HepG2 (cell line): ENCODE measurements around the gene TPM2. TPM values are rescaled to one million over a fixed set of nuclear protein-coding genes. Genes with fewer than 3 reads are reported as not detected.

Source experiments
- CCDC6 ChIP-seq: sonication (generic); formaldehyde crosslinking; IDR thresholded peaks from 2 replicates; pipeline ENCODE4 v1.8.1; 2022; ENCODE audit warnings: mild to moderate bottlenecking, missing genetic modification reagents, moderate library complexity
- HDAC1 ChIP-seq: sonication (generic); formaldehyde crosslinking; IDR thresholded peaks from 2 replicates; pipeline ENCODE4 v1.5.1; 2020; ENCODE audit warnings: mild to moderate bottlenecking, missing genetic modification reagents
- KLF9 ChIP-seq: IDR thresholded peaks from 2 replicates; pipeline ENCODE4 v1.6.1; 2016; ENCODE audit warnings: low read depth
- MED13 ChIP-seq: sonication (generic); formaldehyde crosslinking; IDR thresholded peaks from 2 replicates; pipeline ENCODE4 v1.5.0; 2020; ENCODE audit warnings: missing genetic modification reagents
- NFKB2 ChIP-seq: sonication (generic); formaldehyde crosslinking; IDR thresholded peaks from 2 replicates; pipeline ENCODE4 v1.4.0; 2020; ENCODE audit warnings: missing genetic modification reagents, borderline replicate concordance
- PRPF4 ChIP-seq: fragments of 200-400 bp; formaldehyde crosslinking; IDR thresholded peaks from 2 replicates; pipeline ENCODE4 v1.6.1; 2016; ENCODE audit warnings: low read length, low read depth; ENCODE audit not compliant: poor library complexity, severe bottlenecking
- SYNCRIP ChIP-seq: fragments of 200-400 bp; formaldehyde crosslinking; IDR thresholded peaks from 2 replicates; pipeline ENCODE4 v1.6.1; 2018; ENCODE audit warnings: mild to moderate bottlenecking, low read depth, low read length; ENCODE audit not compliant: insufficient read depth
- ZFP36 ChIP-seq: fragments of 150-350 bp; IDR thresholded peaks from 2 replicates; pipeline ENCODE4 v1.6.1; 2018; ENCODE audit warnings: borderline replicate concordance, low read length, low read depth; ENCODE audit not compliant: partially characterized antibody
- ZNF143 ChIP-seq: sonication (generic); formaldehyde crosslinking; IDR thresholded peaks from 2 replicates; pipeline ENCODE4 v1.4.0; 2020; ENCODE audit warnings: missing genetic modification reagents
- ZNF205 ChIP-seq: IDR thresholded peaks from 2 replicates; pipeline ENCODE4 v1.6.1; 2018; ENCODE audit warnings: missing biosample characterization, missing genetic modification reagents
- ZNF207 ChIP-seq: fragments of 450-650 bp; IDR thresholded peaks from 2 replicates; pipeline ENCODE4 v1.6.1; 2016; ENCODE audit warnings: antibody characterized with exemption, borderline replicate concordance
- ZNF367 ChIP-seq: sonication (generic); formaldehyde crosslinking; IDR thresholded peaks from 2 replicates; pipeline ENCODE4 v1.4.0; 2020; ENCODE audit warnings: missing genetic modification reagents, borderline replicate concordance
- ZNF430 ChIP-seq: sonication (generic); formaldehyde crosslinking; IDR thresholded peaks from 2 replicates; pipeline ENCODE4 v1.9.0; 2021; ENCODE audit warnings: mild to moderate bottlenecking, missing genetic modification reagents
- ZNF530 ChIP-seq: sonication (generic); formaldehyde crosslinking; IDR thresholded peaks from 2 replicates; pipeline ENCODE4 v1.5.0; 2020; ENCODE audit warnings: low read depth, mild to moderate bottlenecking, missing genetic modification reagents
- ZNF737 ChIP-seq: sonication (generic); formaldehyde crosslinking; IDR thresholded peaks from 2 replicates; pipeline ENCODE4 v1.5.0; 2020; ENCODE audit warnings: missing genetic modification reagents, mild to moderate bottlenecking, borderline replicate concordance
- ZNF782 ChIP-seq: sonication (generic); formaldehyde crosslinking; IDR thresholded peaks from 2 replicates; pipeline ENCODE4 v1.4.0; 2020; ENCODE audit warnings: missing genetic modification reagents, mild to moderate bottlenecking, borderline replicate concordance
- ZNF790 ChIP-seq: sonication (generic); formaldehyde crosslinking; IDR thresholded peaks from 2 replicates; pipeline ENCODE4 v1.8.0; 2022; ENCODE audit warnings: missing genetic modification reagents, mild to moderate bottlenecking, borderline replicate concordance
- ZSCAN25 ChIP-seq: sonication (generic); formaldehyde crosslinking; IDR thresholded peaks from 2 replicates; pipeline ENCODE4 v1.8.0; 2022; ENCODE audit warnings: mild to moderate bottlenecking, missing genetic modification reagents
- polyA plus RNA-seq, 8 experiments: library from polyadenylated mRNA; depleted of rRNA in 3 of 8; stranded (reverse) in 7 of 8; unstranded in 1 of 8; fragments of >200 nt; fragmentation: Illumina TruSeq in 4 of 8; extraction: Trizol in 4 of 8; gene quantifications; 2 replicates each; pipeline versions ENCODE4 v1.2.1 to v1.2.3, GENCODE V29; 2011 to 2016; ENCODE audit warnings: low read depth in 4 of 8, missing spikeins in 1 of 8, mixed read lengths in 1 of 8; ENCODE audit not compliant: insufficient read depth in 1 of 8
- total RNA-seq, 5 experiments: library from RNA; depleted of rRNA; stranded (reverse); fragments of >200 nt; fragmentation: Illumina TruSeq; extraction: Trizol; gene quantifications; 2 replicates each; pipeline ENCODE4 v1.2.3, GENCODE V29; 2016; ENCODE audit warnings: low read depth in 1 of 5
- TF ChIP-seq, protein P1 (sequence below): sonication (generic); formaldehyde crosslinking; IDR thresholded peaks from 2 replicates; pipeline ENCODE4 v1.4.0; 2020; ENCODE audit warnings: missing genetic modification reagents
- TF ChIP-seq, protein P2 (sequence below): sonication (generic); formaldehyde crosslinking; IDR thresholded peaks from 2 replicates; pipeline ENCODE4 v1.9.0; 2022; ENCODE audit warnings: missing genetic modification reagents, mild to moderate bottlenecking, borderline replicate concordance
- TF ChIP-seq, protein P3 (sequence below): IDR thresholded peaks from 2 replicates; pipeline ENCODE4 v1.6.1; 2016; ENCODE audit warnings: missing genetic modification reagents, missing compliant biosample characterization
- TF ChIP-seq, protein P4 (sequence below): IDR thresholded peaks from 2 replicates; pipeline ENCODE4 v1.6.1; 2016; ENCODE audit warnings: control low read depth
- TF ChIP-seq, protein P5 (sequence below): sonication (generic); formaldehyde crosslinking; IDR thresholded peaks from 2 replicates; pipeline ENCODE4 v1.4.0; 2020; ENCODE audit warnings: mild to moderate bottlenecking, low read depth, missing genetic modification reagents

The TPM2 gene
- total and polyA plus RNA-seq, 2 of the 13 experiments (the other 11 are each of a cell fraction or from before 2014, with no cell fraction given) = 3.1 to 10.7 TPM

DNA sequence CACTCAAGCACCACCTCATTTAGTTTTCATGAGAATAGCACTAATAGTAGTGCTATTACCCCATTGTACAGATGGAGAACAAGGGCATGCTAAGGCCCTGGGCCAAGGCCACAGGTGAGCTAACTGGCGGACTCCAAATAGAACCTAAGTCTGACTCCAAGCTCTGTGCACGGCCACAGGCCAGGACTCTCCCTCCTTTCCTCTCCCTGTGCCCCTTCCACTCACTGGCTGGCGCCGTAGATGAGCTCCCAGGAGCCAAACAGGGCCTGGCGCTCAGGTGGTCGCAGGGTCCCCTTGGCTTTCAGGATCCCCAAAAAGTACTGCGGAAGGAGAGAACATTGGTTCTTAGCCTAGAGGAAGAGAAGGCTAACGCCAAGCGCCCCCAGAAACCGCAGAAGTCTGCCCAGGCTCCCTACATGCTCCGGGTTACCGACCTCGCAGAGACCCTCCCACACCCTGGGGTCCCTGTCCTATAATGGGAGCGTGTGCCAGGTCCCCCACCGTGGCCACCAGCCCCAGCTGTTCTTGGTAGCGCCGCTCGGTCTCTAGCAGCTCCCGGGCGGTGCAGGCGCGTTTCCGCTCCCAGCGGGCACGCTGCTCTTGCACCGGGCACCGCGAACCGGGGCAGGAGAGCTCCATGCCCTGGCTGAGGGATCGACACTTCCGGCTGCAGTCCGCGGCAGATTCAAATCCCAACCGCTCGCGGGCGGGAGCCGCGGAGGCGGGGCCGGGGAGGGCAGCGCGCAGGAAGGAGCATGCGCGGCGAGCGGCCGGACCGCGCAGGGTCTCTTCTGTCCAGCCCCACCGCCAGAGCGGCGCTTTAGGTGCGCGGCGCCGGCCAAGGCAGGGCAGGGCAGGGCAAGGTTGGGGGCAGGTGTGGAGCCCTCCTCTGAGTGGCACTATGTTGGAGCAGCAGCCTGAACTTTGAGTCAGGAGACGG is 24.9 kb downstream of the TPM2 start, which contains the start of gene ARHGEF39 (continued):
- TF ChIP-seq, protein P1, sequence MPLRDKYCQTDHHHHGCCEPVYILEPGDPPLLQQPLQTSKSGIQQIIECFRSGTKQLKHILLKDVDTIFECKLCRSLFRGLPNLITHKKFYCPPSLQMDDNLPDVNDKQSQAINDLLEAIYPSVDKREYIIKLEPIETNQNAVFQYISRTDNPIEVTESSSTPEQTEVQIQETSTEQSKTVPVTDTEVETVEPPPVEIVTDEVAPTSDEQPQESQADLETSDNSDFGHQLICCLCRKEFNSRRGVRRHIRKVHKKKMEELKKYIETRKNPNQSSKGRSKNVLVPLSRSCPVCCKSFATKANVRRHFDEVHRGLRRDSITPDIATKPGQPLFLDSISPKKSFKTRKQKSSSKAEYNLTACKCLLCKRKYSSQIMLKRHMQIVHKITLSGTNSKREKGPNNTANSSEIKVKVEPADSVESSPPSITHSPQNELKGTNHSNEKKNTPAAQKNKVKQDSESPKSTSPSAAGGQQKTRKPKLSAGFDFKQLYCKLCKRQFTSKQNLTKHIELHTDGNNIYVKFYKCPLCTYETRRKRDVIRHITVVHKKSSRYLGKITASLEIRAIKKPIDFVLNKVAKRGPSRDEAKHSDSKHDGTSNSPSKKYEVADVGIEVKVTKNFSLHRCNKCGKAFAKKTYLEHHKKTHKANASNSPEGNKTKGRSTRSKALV (CRISPR knock-in tag) = peak; percentile 75
- TF ChIP-seq, protein P2, sequence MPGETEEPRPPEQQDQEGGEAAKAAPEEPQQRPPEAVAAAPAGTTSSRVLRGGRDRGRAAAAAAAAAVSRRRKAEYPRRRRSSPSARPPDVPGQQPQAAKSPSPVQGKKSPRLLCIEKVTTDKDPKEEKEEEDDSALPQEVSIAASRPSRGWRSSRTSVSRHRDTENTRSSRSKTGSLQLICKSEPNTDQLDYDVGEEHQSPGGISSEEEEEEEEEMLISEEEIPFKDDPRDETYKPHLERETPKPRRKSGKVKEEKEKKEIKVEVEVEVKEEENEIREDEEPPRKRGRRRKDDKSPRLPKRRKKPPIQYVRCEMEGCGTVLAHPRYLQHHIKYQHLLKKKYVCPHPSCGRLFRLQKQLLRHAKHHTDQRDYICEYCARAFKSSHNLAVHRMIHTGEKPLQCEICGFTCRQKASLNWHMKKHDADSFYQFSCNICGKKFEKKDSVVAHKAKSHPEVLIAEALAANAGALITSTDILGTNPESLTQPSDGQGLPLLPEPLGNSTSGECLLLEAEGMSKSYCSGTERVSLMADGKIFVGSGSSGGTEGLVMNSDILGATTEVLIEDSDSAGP (CRISPR knock-in tag) = peak; percentile 94
- TF ChIP-seq ZNF143 (peak; percentile 62; the same call in 1 of the 2 replicates), ZNF207 (no peak), ZNF430 (CRISPR knock-in tag) (peak; percentile 92), PRPF4 (no peak), NFKB2 (peak; percentile 94), SYNCRIP (no peak), ZSCAN25 (no peak), ZNF782 (CRISPR knock-in tag) (no peak), ZNF790 (CRISPR knock-in tag) (no peak), ZNF737 (CRISPR knock-in tag) (no peak), ZNF367 (CRISPR knock-in tag) (0 out of 2 replicates have a peak, but pooled peaks have one; percentile 26), MED13 (CRISPR knock-in tag) (0 out of 2 replicates have a peak, but pooled peaks have one; percentile 62), KLF9 (CRISPR knock-in tag) (peak; percentile 86), HDAC1 (peak; percentile 91), ZNF205 (peak; percentile 43; the same call in 1 of the 2 replicates), ZFP36 (no peak), ZNF530 (CRISPR knock-in tag) (no peak), CCDC6 (CRISPR knock-in tag) (peak; percentile 100)
- TF ChIP-seq, protein P3, sequence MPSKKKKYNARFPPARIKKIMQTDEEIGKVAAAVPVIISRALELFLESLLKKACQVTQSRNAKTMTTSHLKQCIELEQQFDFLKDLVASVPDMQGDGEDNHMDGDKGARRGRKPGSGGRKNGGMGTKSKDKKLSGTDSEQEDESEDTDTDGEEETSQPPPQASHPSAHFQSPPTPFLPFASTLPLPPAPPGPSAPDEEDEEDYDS (CRISPR knock-in tag) = peak; percentile 45
- TF ChIP-seq, protein P4, sequence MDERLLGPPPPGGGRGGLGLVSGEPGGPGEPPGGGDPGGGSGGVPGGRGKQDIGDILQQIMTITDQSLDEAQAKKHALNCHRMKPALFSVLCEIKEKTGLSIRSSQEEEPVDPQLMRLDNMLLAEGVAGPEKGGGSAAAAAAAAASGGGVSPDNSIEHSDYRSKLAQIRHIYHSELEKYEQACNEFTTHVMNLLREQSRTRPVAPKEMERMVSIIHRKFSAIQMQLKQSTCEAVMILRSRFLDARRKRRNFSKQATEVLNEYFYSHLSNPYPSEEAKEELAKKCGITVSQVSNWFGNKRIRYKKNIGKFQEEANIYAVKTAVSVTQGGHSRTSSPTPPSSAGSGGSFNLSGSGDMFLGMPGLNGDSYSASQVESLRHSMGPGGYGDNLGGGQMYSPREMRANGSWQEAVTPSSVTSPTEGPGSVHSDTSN (CRISPR knock-in tag) = no peak
- TF ChIP-seq, protein P5, sequence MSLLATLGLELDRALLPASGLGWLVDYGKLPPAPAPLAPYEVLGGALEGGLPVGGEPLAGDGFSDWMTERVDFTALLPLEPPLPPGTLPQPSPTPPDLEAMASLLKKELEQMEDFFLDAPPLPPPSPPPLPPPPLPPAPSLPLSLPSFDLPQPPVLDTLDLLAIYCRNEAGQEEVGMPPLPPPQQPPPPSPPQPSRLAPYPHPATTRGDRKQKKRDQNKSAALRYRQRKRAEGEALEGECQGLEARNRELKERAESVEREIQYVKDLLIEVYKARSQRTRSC (CRISPR knock-in tag) = no peak
